Myocyte (in vitro differentiated cells): ENCODE data around the gene CEMIP. TPM values are rescaled to one million over a fixed set of nuclear protein-coding genes. Genes with fewer than 3 reads are reported as not detected.

Experiments used
- DNase-seq: peaks from one replicate; pipeline ENCODE4 v3.0.0-alpha.2; 2012; ENCODE audit warnings: low read depth
- microRNA counts: library from miRNA; unstranded; fragments of <30 nt; microRNA quantifications from one replicate; lab custom pipeline; 2016
- microRNA-seq: library from miRNA; unstranded; fragments of <30 nt; microRNA quantifications from one replicate; pipeline ENCODE4, GENCODE V29; 2016
- total RNA-seq: library from RNA; depleted of rRNA; stranded (reverse); fragments of >200 nt; gene quantifications from 2 replicates; pipeline ENCODE4 v1.2.3, GENCODE V29; 2014

Gene CEMIP
- total RNA-seq, 1 donor from 2014 or later, result 13.9 TPM

GRCh38 chr15:80998251-80998650, 219.1 kb downstream of the CEMIP start:
- DNase-seq, result no peak

GRCh38 chr15:80999623-81000036, 220.5 kb downstream of the CEMIP start:
- no peak for DNase-seq

GRCh38 chr15:81000144-81000623, 221.0 kb downstream of the CEMIP start:
- DNase-seq, result no peak

- DNase-seq, result peak; percentile 82
Measured at GRCh38 chr15:81000624-81001151, 221.5 kb downstream of the CEMIP start, which contains the start of gene TLNRD1. Gene TLNRD1 (plus strand): TSS chr15:81000923. CDS start chr15:81002272, 1,349 bp downstream.

MicroRNAs encoded within 50 kb of the gene (microRNA counts, 767-probe panel; counts per million panel counts)
- not detected for microRNA hsa-miR-549 (lab: Ali Mortazavi, UCI)

Small RNA genes within 50 kb of the gene (microRNA-seq; reads per million reads assigned to microRNA genes)
- not detected for gene MIR4514
- 1.3 reads per million for gene MIR549A

Other genes starting within 250 kb of the CEMIP start
- 5.1 and 5.7 TPM in 2 replicates for gene ABHD17C, start 84.1 kb upstream of the CEMIP start, total RNA-seq
- gene MESD, start 210.4 kb downstream of the CEMIP start, total RNA-seq, result 17.5 and 26.3 TPM in 2 replicates
- gene TLNRD1, start 221.6 kb downstream of the CEMIP start, total RNA-seq, result 20.9 and 24.7 TPM in 2 replicates